ENCODE data around the gene ATP8B2.
"Not testable (repeated sequence)": the region's sequence is repeated elsewhere in the genome, so short reads cannot be mapped to it uniquely, and the experiment has no call there.

The ATP8B2 gene
- total RNA-seq: 549 reads per million, percentile 98 among the genes with 10 or more reads in this experiment

GRCh38 chr1:154324669-154325582 lies at the start of gene ATP8B2:
Gene ATP8B2, plus strand, starts transcription at chr1:154325525. Its CDS starts 2,617 bp downstream, at chr1:154328142.
- DNase-seq: peak; percentile 72

DNA sequence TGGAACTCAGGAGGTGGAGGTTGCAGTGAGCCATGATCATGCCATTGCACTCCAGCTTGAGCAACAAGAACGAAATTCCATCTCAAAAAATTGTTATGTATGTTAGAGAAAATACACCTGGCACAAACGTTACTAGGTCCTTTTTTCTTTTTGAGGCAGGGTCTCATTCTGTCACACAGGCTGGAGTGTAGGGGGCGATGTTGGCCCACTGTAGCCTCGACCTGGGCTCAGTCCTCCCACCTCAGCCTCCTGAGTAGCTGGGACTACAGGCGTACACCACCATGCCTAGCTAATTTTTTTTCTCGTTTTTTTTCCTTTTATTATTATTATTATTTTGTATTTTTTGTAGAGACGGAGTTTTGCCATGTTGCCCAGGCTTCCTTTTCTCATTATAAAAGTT lies 48.5 kb upstream of the ATP8B2 start:
- no peak for DNase-seq

- not testable (repeated sequence) for DNase-seq
These were observed 37.7 kb upstream of the ATP8B2 start for GRCh38 chr1:154287591-154287990.

GRCh38 chr1:154288661-154289060 lies 36.7 kb upstream of the ATP8B2 start:
- no peak for DNase-seq

GRCh38 chr1:154290921-154291320 lies 34.4 kb upstream of the ATP8B2 start:
- DNase-seq: no peak

GRCh38 chr1:154295408-154296235 lies 29.7 kb upstream of the ATP8B2 start:
- DNase-seq: no peak

DNA sequence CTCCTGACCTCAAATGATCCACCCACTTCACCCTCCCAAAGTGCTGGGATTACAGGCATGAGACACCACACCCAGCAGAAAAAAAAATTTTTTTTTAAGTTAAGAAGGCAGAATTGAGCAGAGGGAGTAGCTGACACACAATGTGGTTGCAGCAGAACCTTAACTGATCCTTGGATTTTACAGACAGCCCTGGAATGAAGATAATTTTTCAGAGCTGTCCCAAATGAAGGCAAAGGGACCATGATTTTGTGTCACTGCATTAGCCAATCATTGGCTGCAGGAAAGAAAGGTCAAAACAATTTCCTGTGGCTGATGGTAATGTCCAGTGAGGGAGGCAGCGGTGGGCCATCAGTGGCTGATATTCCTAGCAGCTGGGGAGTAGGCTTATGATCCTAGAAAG lies 23.7 kb upstream of the ATP8B2 start:
- no peak for DNase-seq

- no peak for DNase-seq
These were observed 20.5 kb upstream of the ATP8B2 start for GRCh38 chr1:154304664-154305337.

- no peak for DNase-seq
These were observed 19.2 kb upstream of the ATP8B2 start for GRCh38 chr1:154306151-154306550.

- not testable (repeated sequence) for DNase-seq
These were observed 17.6 kb upstream of the ATP8B2 start for GRCh38 chr1:154307670-154308270.

- not testable (repeated sequence) for DNase-seq
These were observed 16.2 kb upstream of the ATP8B2 start for GRCh38 chr1:154309136-154309535.

DNA sequence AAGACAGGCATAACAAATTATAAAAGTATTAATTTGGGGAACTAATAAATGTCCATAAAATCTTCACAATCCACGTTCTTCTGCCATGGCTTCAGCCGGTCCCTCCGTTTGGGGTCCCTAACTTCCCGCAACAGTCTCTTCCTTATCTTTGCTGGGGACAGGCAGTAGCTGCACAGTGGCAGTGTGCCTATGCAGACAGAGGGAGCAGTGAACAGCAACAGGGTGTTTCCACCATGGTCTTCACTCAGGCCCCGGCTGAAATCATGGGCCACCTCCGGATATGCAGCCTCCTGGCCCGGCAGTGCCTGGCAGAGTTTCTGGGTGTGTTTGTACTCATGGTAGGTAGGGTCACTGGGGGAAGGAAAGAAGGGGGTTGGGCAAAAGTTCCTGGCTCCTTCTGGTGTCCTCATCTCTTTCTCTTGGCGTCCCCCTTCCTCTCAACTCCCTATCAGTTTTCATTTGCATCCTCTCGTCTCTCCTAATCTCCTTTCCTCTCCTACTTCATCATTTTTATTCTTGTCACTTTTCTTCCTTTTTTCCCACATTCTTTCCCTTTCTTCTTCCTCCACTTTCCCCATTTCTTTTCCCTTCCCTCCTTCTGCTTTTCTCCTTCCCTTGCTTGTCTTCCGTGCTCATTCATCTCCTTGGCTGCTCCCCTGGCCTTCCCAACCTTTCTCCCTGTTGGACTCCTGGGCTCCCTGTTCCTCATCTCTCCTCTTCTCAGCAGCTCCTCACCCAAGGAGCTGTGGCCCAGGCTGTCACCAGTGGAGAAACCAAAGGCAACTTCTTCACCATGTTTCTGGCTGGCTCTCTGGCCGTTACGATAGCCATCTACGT lies 12.9 kb upstream of the ATP8B2 start:
- not testable (repeated sequence) for DNase-seq

DNA sequence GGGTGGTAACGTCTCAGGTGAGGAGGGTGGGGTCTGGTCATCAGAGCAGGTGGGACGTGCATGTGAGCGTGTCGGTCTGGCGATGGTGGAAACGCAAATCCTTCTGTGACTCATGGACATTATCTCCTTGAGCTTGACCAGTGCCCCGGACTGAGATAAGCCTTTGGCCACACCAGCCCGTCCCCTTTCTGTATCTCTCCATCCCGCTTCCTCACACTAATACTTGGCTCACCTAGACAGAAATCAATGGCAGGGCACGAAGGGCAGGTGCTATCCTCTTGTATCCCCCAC lies 12.3 kb upstream of the ATP8B2 start:
- DNase-seq: no peak

DNA sequence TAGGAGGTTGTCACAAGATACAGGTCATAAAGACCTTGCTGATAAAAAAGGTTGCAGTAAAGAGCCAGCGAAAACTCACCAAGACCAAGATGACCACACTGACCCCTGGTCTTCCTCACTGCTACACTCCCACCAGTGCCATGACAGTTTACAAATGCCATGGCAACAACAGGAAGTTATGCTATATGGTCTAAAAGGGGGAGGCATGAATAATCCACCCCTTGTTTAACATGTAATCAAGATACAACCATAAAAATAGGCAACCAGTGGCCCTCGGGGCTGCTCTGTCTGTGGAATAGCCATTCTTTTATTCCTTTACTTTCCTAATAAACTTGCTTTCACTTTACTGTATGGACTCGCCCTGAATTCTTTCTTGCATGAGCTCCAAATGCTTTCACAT lies 11.1 kb upstream of the ATP8B2 start:
- DNase-seq: not testable (repeated sequence)

DNA sequence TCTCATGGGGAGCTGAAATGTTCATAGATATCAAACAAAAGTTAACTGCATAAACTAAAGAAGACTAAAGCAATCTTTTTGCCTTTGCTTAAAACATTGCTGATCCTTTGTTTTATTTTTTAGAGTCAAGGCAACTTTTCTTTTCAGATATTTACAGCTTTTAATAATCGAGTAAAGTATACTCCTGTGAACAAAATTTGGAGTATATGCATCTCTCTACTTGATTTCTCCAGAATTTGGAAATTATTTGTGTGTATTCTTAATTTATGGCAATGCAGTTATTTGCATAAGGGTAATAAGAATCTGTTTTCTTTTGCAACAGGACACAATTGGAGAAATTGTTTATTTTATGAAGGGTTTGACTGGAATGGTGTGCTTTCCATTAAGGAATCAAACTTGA lies 8.6 kb upstream of the ATP8B2 start:
- no peak for DNase-seq

- DNase-seq: no peak
These were observed 6.9 kb upstream of the ATP8B2 start for GRCh38 chr1:154318386-154318785.

- DNase-seq: no peak
These were observed 4.3 kb upstream of the ATP8B2 start, which contains the start of gene AQP10 for GRCh38 chr1:154320882-154321608. Gene AQP10, plus strand, starts transcription at chr1:154321093. Its CDS starts 63 bp downstream, at chr1:154321156.

DNA sequence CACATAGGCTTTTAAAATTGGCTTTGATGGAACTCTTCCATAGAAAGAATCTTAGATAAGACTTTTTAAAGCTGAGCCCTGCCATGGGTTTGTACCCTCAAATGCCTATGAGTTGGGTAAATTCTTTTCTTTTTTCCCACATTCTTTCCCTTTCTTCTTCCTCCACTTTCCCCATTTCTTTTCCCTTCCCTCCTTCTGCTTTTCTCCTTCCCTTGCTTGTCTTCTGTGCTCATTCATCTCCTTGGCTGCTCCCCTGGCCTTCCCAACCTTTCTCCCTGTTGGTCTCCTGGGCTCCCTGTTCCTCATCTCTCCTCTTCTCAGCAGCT lies 3.8 kb upstream of the ATP8B2 start:
- DNase-seq: not testable (repeated sequence)

- no peak for DNase-seq
These were observed 1.8 kb upstream of the ATP8B2 start for GRCh38 chr1:154323493-154323892.

DNA sequence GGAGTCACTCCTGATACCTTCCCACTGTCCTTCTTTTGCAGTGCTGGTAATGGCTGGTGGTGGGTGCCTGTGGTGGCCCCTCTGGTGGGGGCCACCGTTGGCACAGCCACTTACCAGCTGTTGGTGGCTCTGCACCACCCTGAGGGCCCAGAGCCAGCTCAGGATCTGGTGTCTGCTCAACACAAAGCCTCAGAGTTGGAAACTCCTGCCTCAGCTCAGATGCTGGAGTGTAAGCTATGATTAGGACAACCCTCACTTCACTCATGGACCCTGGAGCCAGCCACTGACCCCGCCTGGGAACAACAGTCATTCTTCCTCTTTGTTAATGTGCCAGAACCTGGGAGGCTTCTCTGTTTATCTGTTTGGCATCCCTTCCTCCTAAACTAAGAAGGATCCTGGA lies 1.1 kb upstream of the ATP8B2 start:
- no peak for DNase-seq
